Activated CD4-positive, alpha-beta T cell treated with anti-CD3 and anti-CD28 coated beads for 4 hours (primary cell): Measurements from ENCODE around the gene SPEF1.

ENCODE experiments used
- DNase-seq, 2 donors: peaks; one replicate each; pipeline ENCODE4 v3.0.0-alpha.2; 2020

SPEF1 gene

DNA sequence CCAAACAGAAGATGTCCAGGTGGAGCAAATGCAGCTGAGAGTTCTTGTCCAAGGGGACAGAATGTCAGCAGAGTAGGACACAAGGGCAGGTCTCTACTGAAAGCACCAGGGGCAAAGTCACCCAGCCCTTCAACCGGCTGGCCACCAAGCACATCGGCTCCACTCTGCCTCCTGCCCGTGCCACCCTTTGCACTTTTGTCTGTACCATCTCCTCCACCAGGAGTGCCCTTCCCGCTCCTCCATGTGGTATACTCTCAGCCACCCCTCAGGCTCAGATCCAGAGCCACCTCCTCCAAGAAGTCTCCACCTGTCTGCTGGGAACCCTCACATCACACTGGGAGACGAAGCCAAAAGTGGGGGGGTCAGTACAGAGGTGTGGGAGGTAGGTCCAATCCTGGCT lies 52.9 kb downstream of the SPEF1 start:
- no peak for DNase-seq
